ENCODE data around the gene CCDC33.

Gene CCDC33

GRCh38 chr15:74381481-74381880 lies 145.4 kb downstream of the CCDC33 start:
- no peak for DNase-seq (ENCODE audit: low read depth)

GRCh38 chr15:74382004-74382816 lies 146.1 kb downstream of the CCDC33 start:
- peak; percentile 62 for DNase-seq (ENCODE audit: low read depth)

GRCh38 chr15:74383286-74383685 lies 147.2 kb downstream of the CCDC33 start:
- no peak for DNase-seq (ENCODE audit: low read depth)

- peak; percentile 71 for DNase-seq (ENCODE audit: low read depth)
Observed at GRCh38 chr15:74383695-74384565, 147.8 kb downstream of the CCDC33 start.

- DNase-seq (ENCODE audit: low read depth): no peak
Observed at GRCh38 chr15:74384566-74384880, 148.4 kb downstream of the CCDC33 start.

- peak; percentile 36 for DNase-seq (ENCODE audit: low read depth)
Observed at GRCh38 chr15:74384881-74385643, 148.9 kb downstream of the CCDC33 start.

GRCh38 chr15:74385733-74386132 lies 149.6 kb downstream of the CCDC33 start:
- no peak for DNase-seq (ENCODE audit: low read depth)
